Measurements from ENCODE around the gene LTBP4.

DNA sequence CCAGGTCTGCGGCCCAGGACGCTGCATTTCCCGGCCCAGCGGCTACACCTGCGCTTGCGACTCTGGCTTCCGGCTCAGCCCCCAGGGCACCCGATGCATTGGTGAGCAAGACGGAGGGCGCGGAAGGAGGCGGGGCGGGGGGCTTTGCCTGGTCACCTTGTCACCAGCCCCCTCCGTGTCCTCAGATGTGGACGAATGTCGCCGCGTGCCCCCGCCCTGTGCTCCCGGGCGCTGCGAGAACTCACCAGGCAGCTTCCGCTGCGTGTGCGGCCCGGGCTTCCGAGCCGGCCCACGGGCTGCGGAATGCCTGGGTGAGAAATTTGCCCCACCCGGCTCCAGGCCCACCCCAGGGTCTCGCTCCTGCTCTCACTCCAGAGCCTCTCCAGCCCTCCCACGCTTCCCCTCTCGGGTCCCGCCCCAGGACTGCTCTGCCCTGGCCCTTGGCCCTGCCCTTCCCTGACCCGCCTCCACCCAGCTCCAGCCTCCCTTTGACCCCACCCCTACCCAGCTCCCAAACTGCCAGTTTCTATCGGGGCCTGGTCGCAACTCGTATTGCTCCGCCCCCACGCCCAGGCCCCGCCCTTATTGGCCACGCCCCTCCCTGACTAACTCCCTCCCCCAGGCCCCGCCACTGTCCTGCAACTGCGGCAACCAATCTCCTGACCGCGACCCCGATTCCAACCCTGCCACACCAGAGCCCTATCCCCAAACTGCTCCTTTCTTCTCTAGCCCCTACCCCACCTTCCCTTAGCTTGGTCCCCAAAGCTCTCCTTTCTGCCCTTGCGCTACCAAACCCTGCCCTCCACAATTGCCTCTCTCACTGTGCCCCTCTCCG lies 8.6 kb downstream of the LTBP4 start:
- TF ChIP-seq, protein P1, sequence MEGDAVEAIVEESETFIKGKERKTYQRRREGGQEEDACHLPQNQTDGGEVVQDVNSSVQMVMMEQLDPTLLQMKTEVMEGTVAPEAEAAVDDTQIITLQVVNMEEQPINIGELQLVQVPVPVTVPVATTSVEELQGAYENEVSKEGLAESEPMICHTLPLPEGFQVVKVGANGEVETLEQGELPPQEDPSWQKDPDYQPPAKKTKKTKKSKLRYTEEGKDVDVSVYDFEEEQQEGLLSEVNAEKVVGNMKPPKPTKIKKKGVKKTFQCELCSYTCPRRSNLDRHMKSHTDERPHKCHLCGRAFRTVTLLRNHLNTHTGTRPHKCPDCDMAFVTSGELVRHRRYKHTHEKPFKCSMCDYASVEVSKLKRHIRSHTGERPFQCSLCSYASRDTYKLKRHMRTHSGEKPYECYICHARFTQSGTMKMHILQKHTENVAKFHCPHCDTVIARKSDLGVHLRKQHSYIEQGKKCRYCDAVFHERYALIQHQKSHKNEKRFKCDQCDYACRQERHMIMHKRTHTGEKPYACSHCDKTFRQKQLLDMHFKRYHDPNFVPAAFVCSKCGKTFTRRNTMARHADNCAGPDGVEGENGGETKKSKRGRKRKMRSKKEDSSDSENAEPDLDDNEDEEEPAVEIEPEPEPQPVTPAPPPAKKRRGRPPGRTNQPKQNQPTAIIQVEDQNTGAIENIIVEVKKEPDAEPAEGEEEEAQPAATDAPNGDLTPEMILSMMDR (IDR thresholded peaks at IDR 0.05), result peak in 1 of 6 experiments; percentile 4
- peak in 3 of 4 donors; percentile 60 to 79 (median 74) for TF ChIP-seq POLR2A (IDR thresholded peaks at IDR 0.05)
